Measurements from ENCODE around the gene CR2. TPM values are rescaled to one million over a fixed set of nuclear protein-coding genes. Genes with fewer than 3 reads are reported as not detected.

Gene CR2
- total and polyA plus RNA-seq, 2 of the 4 experiments (the other 2 are of a cell fraction): not detected

DNA sequence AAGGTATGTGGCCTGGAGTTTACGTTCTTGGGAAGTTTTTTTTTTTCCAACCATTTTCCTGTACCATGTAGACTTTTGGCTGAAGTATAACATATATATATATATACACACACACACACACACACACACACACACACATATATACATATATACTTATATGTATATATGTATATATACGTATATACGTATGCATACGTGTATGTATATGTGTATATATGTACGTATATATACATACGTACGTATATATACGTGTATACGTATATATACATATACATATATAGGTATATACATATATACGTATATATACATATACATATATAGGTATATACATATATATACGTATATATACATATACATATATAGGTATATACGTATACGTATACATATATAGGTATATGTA is 60.8 kb downstream of the CR2 start:
- WGBS, 2 experiments (ENCODE audit: extremely low coverage in 2 of 2, insufficient read length in 1 of 2): no CpG with 5 or more reads among the region's 13 CpGs
- ChIA-PET POLR2A (ENCODE audit: unreplicated experiment) (no interaction called here), CTCF (no interaction called here)
- H2BK15ac ChIP-seq (ENCODE audit: low read depth, low read length): no peak overlapping the region
- in situ Hi-C loops (cut with MboI; ENCODE audit: low sequenced_read_pairs): no loop called here
- ATAC-seq (ENCODE audit: low read depth) (no peak), DNase-seq (no peak)
- no peak overlapping the region for H3K4me2 ChIP-seq (ENCODE audit: low read depth, low read length)
- no peak overlapping the region for H4K5ac ChIP-seq (ENCODE audit: low read depth, low read length)
- no peak overlapping the region for H3K18ac ChIP-seq (ENCODE audit: low read depth, low read length)
- no peak overlapping the region for H2AFZ ChIP-seq (replicated peaks; ENCODE audit: low read length, poor library complexity)
- H2BK120ac ChIP-seq (ENCODE audit: low read depth, low read length): no peak overlapping the region
- no TSS peak for BruUV-seq (replicated peaks)
- no peaks in the 10 kb centered on the region for H3K36me3 ChIP-seq (ENCODE audit: control insufficient read depth, insufficient read depth, low read length)
- no peak overlapping the region for H3K23ac ChIP-seq (ENCODE audit: low read depth, low read length)
- H3K9me1 ChIP-seq (ENCODE audit: insufficient read depth, low read length): no peaks in the 10 kb centered on the region
- no peak overlapping the region for H4K8ac ChIP-seq (ENCODE audit: low read depth in 2 of 2, low read length in 2 of 2)
- H3K79me1 ChIP-seq (ENCODE audit: low read depth in 1 of 2, low read length in 2 of 2): no peaks in the 10 kb centered on the region
- H3K4ac ChIP-seq (ENCODE audit: low read depth, low read length): no peak overlapping the region
- no peak overlapping the region for H3K9ac ChIP-seq (ENCODE audit: low read depth, low read length)
- H3K27me3 ChIP-seq (ENCODE audit: control insufficient read depth, insufficient read depth, low read length): no peaks in the 10 kb centered on the region
- TF ChIP-seq, protein P1, sequence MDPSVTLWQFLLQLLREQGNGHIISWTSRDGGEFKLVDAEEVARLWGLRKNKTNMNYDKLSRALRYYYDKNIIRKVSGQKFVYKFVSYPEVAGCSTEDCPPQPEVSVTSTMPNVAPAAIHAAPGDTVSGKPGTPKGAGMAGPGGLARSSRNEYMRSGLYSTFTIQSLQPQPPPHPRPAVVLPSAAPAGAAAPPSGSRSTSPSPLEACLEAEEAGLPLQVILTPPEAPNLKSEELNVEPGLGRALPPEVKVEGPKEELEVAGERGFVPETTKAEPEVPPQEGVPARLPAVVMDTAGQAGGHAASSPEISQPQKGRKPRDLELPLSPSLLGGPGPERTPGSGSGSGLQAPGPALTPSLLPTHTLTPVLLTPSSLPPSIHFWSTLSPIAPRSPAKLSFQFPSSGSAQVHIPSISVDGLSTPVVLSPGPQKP (IDR thresholded peaks at IDR 0.05; ENCODE audit: borderline replicate concordance, low read depth, low read length): no peak
- TF ChIP-seq MAZ (IDR thresholded peaks at IDR 0.05; ENCODE audit: borderline replicate concordance, low read depth, low read length) (no peak), RCOR1 (IDR thresholded peaks at IDR 0.05; ENCODE audit: insufficient replicate concordance, low read length) (no peak), CHD1 (IDR thresholded peaks at IDR 0.05; ENCODE audit: low read depth, low read length) (no peak), RFX5 (IDR thresholded peaks at IDR 0.05; ENCODE audit: low read depth, low read length) (no peak), RAD21 (IDR thresholded peaks at IDR 0.05; ENCODE audit: low read length) (no peak), CEBPB (IDR thresholded peaks at IDR 0.05; ENCODE audit: low read depth, low read length) (no peak), NFE2L2 (IDR thresholded peaks at IDR 0.05; ENCODE audit: low read depth, low read length) (no peak)
- no peak overlapping the region for H2BK5ac ChIP-seq (ENCODE audit: low read depth, low read length, poor library complexity, severe bottlenecking)
- no peak overlapping the region for H4K91ac ChIP-seq (ENCODE audit: insufficient read depth, low read depth, low read length)
- no peaks in the 10 kb centered on the region for H3K4me1 ChIP-seq (ENCODE audit: control insufficient read depth, insufficient read depth, low read length)
- H3K27ac ChIP-seq (ENCODE audit: insufficient read depth, low read length): no peak overlapping the region
- no peaks in the 10 kb centered on the region for H3K9me3 ChIP-seq (ENCODE audit: control insufficient read depth, insufficient read depth, low read length)
- H2AK5ac ChIP-seq (ENCODE audit: low read depth, low read length): no peak overlapping the region
- no peak overlapping the region for H2AK9ac ChIP-seq (replicated peaks; ENCODE audit: low read depth, low read length, poor library complexity)
- H2BK20ac ChIP-seq (ENCODE audit: low read depth, low read length): no peak overlapping the region
- no peaks in the 10 kb centered on the region for H4K20me1 ChIP-seq (ENCODE audit: insufficient read depth, low read length)
- H3K4me3 ChIP-seq (ENCODE audit: insufficient read depth, low read depth, low read length): no peak overlapping the region
- dilution Hi-C loops (cut with HindIII; ENCODE audit: low sequenced_read_pairs, unreplicated experiment): no loop called here
- intact Hi-C loops (cut with micrococcal nuclease): no loop called here
- H3K14ac ChIP-seq (replicated peaks; ENCODE audit: low read depth, low read length): no peak overlapping the region
- no peak overlapping the region for H3K56ac ChIP-seq (ENCODE audit: extremely low read depth, insufficient read depth, low read length)

All from IMR-90 (cell line).